Fibroblast of peridontal ligament (primary cell): ENCODE results near the gene AGXT.

ENCODE experiments used
- DNase-seq: peaks from one replicate; pipeline ENCODE4 v3.0.0-alpha.2; 2010; ENCODE audit errors: extremely low read depth

AGXT gene

DNA sequence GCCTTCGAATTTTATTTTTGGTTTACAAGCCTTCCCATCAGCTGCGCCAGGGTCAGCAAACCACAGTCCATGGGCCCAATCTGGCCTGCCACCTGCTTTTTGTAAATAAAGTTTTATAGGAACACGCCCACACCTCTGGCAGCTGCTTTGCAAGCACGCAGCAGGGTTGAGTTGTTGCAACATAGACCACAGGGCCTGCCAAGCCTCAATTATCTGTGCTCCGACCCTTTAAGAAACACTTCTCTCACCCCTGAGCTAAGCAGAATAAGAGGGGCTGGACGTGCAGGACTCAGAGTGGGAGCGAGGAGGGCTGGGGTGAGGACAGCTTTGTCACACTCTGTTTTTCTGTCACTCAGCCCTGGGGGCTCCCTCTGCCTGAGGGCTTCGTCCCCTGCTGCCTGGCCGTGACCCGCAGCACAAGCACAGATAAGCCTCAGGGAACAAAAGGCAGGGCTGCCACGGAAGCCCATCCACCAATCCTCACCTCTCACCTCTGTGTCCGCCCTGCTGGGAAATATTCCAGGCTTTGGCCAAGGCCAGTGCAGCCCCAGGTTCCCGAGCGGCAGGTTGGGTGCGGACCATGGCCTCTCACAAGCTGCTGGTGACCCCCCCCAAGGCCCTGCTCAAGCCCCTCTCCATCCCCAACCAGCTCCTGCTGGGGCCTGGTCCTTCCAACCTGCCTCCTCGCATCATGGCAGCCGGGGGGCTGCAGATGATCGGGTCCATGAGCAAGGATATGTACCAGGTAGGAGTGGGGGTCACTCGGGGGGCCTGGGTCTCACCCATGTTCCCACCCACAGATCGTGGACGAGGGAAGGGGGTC is at the start of gene AGXT:
AGXT (plus strand) TSS at position 539 of the 823 bp plus-strand sequence; CDS start at position 581, 42 bp downstream.
- DNase-seq: no peak

DNA sequence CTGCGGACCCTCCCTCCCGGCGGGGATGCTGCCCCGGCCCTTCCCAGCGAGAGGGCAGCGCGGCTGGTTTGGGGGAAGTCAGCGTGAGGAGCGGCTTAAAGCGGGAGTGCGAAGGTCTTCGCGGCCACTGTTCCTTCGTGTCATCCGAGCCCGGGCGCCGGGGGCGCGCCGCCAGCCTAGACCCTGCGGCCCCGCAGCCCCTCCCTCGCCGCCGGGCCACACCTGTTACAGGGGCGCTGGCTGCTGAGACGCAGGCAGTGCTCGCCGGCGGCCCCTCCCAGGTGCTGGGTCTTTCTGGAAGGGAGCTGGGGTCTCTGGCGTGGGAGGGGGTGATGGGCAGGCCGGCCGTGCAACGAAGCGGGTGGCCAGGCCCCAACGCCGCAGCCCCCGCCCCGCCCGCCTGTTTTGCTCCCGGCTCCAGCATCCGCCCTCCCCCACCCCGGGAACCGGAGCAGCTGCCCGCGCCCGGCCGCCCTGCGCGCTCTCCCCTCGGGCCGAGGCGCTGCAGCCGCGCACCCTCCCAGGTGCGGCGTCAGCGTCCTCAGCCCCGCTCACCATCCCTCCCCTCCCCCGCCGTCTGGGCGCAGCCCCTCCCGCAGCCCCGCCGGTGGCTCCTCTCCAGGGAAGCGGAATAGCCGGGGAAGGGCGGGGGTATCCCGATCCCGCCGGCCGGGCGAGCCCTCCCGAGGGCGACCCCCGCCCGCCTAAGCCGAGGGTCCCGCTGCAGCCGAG is 49.3 kb upstream of the AGXT start:
- DNase-seq: no peak

DNA sequence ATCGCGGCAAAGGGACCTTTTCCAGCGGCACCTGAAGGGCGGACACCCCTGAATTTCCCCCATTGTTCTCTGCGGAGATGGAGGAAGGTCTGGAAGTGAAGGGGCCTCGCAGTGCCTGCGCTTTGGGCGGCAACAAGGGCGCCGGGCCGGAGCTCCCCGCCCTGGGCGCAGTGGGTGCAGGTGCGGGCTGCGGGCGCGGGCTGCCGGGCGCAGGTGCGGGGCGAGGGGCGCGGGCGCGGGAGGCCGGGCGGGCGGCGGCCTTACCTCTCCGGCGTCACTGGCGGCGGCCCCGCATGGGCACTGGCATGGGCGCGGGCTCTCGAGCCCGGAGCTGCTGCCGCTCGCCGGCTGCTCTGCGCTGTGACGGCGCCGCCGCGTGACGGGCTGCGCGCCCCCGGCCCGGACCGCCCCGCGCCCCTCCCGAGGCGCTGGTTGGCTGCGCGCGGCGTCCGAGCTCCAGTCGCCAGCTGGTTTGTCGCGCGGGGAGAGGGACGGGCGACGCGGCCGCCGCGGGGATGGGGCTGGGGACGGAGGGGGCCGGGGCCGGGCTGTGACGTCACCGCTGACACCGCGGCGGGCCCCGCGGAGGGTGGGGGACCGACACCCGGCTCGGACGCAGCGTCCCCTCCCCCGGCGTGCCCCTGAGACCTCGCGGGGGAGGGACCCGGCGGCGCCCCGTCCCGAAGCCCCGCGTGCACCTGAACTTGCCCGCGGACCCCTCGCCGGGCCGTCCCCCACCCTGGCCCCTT is 48.6 kb upstream of the AGXT start, which contains the start of gene KIF1A:
KIF1A (minus strand) TSS at position 362 of the 749 bp plus-strand sequence. CDS start 22,467 bp downstream, outside the sequence.
- DNase-seq: no peak

DNA sequence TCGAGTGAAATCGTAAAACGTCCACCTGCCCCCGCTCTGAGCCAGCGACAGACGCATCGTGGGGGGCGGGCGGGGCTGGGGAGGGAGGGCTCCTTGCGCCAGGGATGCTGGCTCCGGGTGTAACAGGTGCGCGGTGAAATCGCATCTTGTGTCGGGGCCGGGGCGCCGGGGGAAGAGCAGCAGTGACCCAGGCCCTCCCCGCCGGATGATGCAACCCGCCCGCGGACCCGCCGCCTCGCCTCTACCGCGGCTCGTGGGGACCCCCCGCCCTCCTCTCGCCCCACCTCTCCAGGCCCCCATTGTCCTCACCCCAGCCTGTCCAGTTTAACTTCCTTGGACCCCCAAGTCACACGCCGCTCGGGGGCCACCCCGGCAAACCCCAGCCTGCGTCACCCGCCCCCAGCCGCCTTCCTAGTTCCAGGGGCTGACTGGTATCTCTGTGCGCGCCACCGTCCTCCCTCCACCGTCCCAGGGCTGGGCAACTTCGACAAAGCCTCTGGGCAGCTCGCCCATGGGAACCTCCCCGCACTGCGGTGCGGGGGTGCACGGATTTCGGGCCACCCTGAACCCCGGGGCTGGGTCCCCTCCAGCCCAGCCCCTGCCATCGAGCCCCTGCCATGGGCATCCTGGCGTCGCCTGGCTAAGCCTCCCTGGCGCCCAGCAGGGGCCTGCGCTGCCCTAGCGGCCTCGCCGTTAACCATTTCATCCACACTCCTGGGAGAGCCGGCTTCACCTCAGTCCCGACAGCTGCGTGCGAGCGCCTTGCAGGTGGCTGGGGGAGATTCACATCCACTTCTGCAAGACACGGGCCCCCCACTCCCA is 47.8 kb upstream of the AGXT start:
- DNase-seq: no peak

DNA sequence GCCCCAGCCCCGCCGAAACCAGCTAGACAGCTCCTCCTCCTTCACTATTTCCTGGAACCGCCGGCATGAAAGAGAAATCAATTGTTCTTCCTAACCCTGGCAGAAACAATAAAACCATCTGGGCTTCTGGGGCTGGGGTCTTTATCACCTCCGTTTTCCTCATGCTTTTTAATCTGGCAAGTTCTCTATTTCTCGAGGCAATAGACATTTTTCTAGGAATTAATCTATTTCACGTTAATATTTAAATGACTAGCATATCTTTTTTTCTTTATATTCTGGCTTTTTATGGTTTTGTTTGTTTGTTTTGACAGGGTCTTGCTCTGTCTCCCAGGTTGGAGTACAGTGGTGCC is 47.2 kb upstream of the AGXT start:
- no peak for DNase-seq

DNA sequence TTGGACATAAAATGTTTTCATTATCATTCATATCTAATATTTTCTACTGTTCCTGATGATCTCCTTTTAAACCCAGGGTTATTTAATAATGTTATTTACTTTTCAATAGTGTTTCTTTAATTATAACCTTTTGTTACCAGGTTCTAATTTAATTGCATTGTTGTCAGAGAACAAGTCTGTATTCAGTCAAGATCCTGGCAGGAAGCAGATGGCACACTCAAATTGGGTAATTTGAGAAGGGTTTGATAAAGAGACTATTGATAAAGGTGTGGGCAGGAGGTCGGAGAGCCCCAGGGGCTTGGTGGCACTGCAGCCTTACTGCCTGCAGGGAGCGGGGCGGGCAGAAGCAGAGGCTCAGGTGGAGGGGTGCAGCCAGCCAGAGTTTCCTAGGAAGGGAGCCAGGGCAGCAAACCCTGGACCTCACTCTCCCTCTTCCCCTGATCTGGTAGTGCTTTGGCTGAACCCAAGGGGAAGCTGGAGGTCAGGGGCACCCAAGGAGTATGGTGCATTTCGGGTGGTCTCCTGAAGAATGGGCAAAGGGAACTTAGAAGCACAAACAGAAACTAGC is 46.3 kb upstream of the AGXT start:
- DNase-seq: no peak

DNA sequence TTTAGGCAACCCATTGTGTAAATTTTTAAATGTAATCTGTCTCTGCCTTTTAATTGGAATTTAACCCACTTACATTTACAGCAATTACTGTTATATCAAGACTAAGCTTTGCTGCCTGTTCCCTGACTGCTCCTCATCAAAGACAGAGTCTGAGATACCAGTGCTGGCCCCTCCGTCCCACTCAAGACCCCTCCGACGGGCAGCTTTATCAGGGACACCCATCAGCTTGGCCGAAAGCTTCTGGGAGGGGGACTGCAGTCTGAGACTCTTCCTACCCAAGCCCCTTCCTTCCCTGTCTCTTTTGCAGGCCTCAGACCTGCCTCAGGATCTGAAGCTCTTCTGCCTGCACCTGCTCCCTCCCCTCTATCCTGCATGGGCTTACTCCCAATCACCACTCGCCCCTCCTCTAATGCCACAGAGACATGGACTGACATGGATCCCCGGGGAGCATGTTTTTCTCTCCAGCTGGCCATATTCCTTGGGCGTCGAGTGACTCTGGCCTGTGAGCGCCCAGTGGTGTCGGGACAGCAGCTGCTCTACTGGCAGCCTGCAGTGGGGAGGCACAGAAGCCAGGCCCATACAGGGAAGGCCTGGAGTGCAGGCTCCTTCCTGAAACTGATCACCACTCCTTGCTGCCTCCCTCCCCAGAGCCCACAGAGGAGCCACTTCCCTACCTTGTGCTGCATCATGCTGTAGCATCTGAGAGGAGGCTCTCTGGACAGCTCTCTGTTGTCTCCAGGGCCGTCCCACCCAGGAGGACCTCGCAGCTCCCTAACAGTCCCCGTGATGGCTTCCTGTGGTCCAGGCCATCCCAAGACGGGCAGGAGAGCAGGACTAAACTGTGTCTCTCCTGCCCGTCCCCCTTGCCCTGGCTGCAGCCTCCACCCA is 44.9 kb upstream of the AGXT start:
- DNase-seq: no peak

DNA sequence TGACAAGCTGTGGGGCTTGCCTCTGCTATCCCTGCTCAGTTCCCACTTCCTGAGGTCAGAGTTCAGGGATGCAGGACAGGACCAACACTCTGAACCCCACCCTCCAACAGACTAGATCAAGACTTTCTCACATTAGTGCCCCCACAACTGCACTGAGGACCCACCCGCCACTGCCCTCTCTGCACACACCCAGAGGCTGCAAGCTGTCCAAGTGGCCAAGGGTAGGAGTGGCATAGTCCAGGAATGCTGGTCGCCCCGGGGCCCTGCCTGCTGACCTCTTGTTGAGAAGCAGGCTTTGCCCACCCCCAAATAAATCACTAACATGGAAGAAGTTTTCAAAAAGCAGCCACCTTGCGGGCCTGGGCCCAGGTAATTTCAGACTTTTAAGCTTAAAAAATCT is 43.1 kb upstream of the AGXT start:
- DNase-seq: no peak

DNA sequence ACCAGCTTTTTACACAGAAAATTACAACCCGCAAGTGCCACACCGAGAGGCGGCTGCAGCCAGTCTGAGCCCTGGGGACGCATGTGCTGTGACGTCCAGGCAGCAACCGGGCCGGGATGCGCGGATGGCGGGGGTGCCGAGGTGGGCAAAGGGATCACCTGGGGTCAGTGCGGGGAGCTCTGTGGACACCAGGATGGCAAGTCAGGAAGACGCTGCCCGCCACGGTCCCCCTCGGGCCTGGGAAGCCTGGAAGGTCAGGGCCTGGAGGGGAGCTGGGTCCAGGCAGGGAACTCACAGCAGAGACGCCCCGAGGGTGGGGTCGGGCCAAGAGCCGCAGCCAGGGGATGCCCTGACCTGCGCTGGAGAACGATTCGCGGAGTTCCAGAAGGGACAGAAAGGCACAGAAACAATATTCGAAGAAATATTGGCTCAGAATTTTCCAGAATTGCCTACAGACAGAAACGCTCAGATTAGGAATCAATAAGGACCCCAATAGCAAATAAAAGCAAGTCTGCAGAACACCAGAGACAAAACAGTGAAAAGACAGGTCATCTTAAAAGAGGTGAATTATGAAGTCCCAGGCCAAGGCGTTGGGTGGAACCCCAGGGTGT is 36.9 kb upstream of the AGXT start:
- no peak for DNase-seq

DNA sequence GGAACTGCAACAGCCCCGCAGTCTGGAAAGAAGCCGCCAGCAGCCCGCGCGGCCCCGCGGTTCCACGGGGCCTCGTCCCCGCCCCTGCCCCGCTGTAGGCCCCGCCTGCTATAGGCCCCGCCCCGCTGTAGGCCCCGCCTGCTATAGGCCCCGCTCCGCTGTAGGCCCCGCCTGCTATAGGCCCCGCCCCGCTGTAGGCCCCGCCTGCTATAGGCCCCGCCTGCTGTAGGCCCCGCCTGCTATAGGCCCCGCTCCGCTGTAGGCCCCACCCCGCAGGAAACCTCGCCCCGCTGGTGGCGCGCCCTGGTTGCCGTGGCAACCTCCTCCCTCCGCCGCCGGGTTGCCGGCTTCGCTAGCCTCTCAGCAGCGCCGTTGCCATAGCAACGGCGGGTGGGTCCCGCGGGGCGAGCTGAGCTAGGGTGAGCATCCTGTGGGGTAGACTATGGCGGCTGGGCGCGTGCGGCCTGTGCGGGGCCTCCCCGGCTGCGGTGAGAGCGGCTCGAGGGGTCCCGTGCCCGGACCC is 36.4 kb upstream of the AGXT start:
- DNase-seq: peak; percentile 70

DNA sequence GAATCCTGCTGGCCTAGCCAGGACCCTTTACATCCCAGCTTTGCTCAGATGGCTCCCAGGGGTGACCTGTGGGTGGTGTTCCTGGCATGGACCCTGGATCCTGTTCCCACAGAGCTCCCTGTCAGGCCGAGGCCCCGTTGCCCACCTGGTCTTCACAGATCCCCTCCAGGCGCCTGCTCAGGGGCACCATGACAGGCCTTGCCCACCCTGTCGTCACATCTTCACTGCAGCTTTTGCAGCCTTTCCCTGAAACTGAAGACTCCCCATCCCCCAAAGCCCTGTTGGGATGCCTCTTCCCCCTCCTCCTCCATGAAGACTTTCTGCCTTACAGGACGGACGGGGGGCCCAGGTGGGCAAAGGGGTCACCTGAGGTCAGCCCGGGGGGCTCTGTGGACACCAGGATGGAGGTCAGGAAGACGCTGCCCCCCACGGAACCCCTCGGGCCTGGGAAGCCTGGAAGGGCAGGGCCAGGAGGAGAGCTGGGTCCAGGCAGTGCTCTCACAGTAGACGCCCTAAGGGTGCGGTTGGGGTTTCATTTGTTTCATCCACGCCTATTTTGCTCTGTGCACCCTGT is 35.6 kb upstream of the AGXT start:
- no peak for DNase-seq

DNA sequence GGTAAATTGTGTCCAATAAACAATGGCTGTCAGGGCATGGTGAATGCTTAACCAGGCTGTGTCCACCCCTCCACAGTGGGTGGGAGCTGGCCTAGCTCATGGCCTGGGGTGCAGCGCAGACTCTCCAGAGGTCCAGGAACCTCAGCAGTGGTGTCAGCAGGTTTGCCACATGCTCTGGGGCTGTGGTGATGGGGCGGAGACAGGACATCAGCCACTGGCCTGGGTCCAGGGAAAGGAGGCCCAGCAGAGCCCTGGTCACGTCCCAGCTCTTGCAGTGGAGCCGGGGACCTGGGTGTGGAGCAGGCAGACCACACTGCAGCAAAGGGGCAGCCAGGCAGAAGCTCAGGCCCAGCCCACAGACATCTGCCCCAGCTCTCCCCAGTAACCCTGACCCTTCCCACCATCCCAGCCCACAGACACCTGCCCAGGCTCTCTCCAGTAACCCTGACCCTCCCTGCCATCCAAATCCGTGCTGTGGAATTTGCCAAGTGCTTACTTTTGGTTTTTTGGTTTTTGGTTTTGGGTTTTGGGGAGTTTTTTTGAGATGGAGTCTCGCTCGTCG is 34.8 kb upstream of the AGXT start:
- no peak for DNase-seq

DNA sequence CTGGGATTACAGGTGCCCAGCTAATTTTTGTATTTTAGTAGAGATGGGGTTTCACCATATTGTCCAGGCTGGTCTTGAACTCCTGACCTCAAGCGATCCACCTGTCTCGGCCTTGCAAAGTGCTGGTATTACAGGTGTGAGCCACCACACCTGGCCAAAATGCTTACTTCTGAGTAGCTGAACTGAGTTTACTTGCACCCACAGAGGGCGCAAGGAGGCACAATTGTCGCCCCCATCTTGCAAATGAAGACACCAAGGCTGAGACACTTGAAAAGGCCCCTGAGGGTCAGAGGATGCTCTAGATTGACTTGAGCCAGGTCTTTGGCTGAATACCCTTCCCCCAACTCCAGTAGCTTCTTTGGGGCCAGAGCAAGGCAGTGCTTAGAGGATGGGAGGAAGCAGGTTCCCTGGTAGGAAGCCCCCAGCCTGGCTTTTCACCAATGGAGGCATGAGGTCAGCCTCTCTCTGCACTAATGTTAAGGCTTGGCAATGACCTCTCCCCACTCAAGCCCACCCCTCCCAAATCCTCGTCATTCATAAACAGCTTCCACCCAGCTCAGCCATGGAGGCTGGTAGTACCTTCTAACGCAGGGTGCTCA is 34.1 kb upstream of the AGXT start:
- no peak for DNase-seq

DNA sequence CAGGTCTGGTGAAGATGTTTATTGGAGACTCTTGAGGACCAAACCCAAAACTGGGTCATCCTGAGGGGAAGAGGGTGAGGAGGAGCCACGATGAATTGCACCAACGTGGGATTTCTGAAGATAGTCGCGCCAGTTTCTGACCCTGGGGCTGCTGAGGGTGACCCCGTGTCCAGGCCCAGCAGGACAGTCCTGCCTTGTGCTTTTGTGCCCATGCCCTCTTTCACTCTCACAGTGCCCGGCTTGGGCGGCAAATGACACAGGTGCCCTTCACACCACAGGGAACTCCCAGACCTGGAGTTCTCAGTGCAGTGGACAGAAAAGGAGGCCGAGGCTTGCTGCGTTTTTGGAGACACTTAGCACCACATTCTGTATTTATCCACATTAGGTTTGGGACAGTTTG is 33.1 kb upstream of the AGXT start:
- DNase-seq: no peak

DNA sequence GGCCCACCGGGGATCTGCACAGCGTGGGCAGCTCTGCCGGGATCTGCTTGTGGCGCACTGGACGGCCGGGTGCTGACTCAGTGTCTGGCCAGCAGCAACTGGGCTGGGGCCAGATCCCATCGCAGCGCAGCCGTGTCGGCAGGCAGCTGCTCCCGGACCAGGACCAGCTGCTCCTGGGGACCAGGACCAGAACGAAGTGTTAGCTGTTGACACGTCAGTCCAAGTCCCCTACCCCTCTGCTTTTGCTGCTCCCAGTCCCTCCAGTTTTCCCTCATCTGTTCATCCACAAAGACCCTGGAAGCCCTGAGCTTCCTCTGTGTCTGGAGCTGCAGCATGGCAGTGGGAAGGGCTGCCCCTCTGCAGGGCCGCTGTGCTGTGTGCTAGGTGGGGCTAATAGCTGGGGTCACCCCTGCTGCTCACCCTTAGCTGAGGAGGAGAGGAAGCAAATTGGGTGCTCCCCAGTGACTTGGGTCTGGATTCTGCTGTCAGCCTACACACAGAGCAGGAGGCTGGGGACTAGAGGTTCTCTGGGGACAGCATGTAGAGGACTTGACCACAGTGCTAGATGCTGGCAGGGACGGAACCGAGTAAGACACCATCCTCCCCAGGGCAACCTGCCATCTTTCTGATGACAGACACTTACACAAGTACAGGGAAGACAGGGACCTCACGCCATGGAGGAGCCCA is 31.7 kb upstream of the AGXT start:
- DNase-seq: no peak

DNA sequence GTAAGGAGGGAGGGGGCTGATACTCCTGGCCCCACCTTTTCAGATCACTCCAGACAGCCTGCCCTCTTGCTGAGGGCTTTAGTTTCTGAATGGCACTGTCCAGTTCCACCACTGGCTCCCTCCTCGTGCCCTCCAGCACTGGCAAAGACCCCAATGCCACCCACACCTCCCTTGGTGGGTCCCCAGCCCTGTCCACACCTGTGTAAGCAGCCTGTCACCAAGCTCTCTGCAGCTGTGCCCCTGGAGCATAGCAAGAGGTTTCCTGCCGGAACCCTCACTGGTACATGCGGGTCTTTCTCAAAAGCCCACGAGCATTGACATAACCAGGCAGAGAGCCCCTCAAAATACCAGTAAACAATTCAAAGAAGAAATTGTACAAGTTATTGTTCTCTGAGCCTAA is 31.0 kb upstream of the AGXT start:
- no peak for DNase-seq

DNA sequence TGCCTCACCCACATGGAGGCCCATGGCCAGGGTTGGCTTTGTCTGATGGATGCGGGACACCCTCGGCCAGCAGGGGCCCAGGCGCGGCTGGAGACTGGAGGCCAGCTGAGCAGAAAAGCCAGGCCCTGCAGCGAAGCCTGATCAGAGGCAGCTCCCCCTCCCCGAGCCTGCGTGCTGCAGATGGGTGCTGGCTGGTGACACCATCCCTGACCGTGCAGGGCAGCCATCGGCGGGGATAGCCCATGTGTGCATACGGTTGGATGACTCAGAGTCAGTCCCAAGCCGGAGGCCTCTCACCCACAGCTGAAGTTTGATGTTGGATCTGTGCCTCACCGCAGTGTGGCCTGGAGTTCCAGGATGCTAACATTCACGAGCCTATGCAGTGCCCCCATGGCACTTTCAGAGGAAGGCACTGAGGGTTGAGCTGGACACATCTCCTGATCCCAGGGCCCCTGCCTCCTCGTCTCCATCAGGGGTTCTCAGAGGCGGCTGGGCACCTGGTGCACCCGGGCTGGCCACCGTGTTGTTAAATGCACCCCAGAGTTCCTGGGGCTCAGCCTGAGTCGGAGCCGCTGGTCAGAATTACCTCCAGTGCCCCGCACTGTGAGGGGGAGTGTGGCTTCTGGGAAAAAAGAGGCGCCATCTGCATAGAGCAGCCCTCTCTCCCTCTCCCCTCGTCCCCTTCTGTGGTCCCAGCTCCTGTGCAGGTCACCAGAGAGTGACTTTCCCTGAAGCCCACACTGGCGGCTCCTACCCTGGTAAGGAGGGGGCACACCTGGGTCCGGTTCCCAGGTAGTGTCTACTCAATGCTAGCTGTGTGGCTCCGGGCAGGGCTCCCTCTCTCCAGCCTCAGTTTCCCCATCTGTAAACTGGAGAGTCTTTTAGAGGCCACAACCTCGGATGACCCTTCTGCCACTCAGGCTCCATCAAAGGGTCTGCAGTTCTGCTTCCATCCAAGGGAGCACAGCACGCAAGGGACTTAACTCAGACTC is 29.2 kb upstream of the AGXT start:
- peak; percentile 3 for DNase-seq
